Right lobe of liver (tissue), 6 donors: ENCODE data around the gene VAV2. TPM values are rescaled to one million over a fixed set of nuclear protein-coding genes. Genes with fewer than 3 reads are reported as not detected.

Experiments
- ATAC-seq, 4 donors: fragments of 200-7000 bp; cut with Tn5 transposase; one replicate each; pipeline ENCODE4 v1.9.1; 2020; ENCODE audit warnings: mild to moderate bottlenecking in 4 of 4, moderate library complexity in 4 of 4
- DNase-seq, 3 donors: peaks; one replicate each; pipeline ENCODE4 v3.0.0-alpha.2; 2020
- H3K27ac ChIP-seq, 3 donors: fragments of 200-600 bp; one replicate each; pipeline ENCODE4 v1.8.0; 2022
- H3K27me3 ChIP-seq, 2 donors: fragments of 200-600 bp; one replicate each; pipeline ENCODE4 v1.8.0; 2022
- H3K36me3 ChIP-seq, 4 donors: fragments of 200-600 bp; sonication (generic) in 1 of 4; one replicate each; pipeline versions ENCODE4 v1.5.1 to v1.8.0; 2017 to 2022; ENCODE audit warnings: control low read depth in 1 of 4
- H3K4me1 ChIP-seq, 4 donors: fragments of 200-600 bp; sonication (generic) in 1 of 4; one replicate each; pipeline versions ENCODE4 v1.5.1 to v1.8.0; 2017 to 2022; ENCODE audit warnings: control low read depth in 1 of 4
- H3K4me3 ChIP-seq, 3 donors: fragments of 200-600 bp; one replicate each; pipeline ENCODE4 v1.8.0; 2022
- H3K9me3 ChIP-seq, 4 donors: fragments of 200-600 bp; sonication (generic) in 1 of 4; one replicate each; pipeline versions ENCODE4 v1.5.1 to v1.8.0; 2017 to 2022; ENCODE audit warnings: control low read depth in 1 of 4
- CTCF ChIP-seq, 4 donors: fragments of 200-600 bp in 3 of 4; fragments of 450-650 bp in 1 of 4; IDR thresholded peaks; one replicate each; pipeline versions ENCODE4 v1.5.1 to v1.8.0; 2016 to 2022; ENCODE audit warnings: antibody characterized with exemption in 4 of 4, mild to moderate bottlenecking in 2 of 4
- POLR2A ChIP-seq: fragments of 450-650 bp; IDR thresholded peaks from one replicate; pipeline ENCODE4 v1.6.1; 2017; ENCODE audit warnings: antibody characterized with exemption, mild to moderate bottlenecking
- WGBS: methylation state at CpG from one replicate; pipeline ENCODE4 v1.1.6; 2018; ENCODE audit warnings: low coverage, low lambda C conversion rate; ENCODE audit not compliant: insufficient coverage; ENCODE audit errors: missing lambda C conversion rate; 5-methylcytosine and 5-hydroxymethylcytosine counted together
- intact Hi-C, 2 donors: fragments of 100-400 bp; cut with DNase I; formaldehyde crosslinking; loops; one replicate each; pipeline versions ENCODE4 v1.11.2 to v1.14.1; 2022
- total RNA-seq, 6 experiments: library from RNA; depleted of rRNA in 2 of 6; stranded (reverse); fragments of >200 nt in 2 of 6; fragmentation: NEBNext Ultra II Directional in 3 of 6; extraction: Animal tissue kit (Norgen Biotek cat#: 25700) in 3 of 6; gene quantifications; one replicate each; pipeline versions ENCODE4 v1.1.0 to v1.2.4, GENCODE V29; 2016 to 2023
- donor health status: DM: no; HTN: yes; CAD: no.
- donor health status: DM: no; HTN: no; CAD: no.
- donor health status: DM: no; HTN: no; CAD: no.
- donor health status: DM: no; HTN: yes; CAD: no.
- donor health status: DM: no; HTN: yes; CAD: no.

VAV2 gene
- total RNA-seq, 6 experiments from 2014 or later: 30.1 to 44.3 (median 34.9) TPM

GRCh38 chr9:133877967-133878366 is 114.2 kb downstream of the VAV2 start:
- peaks cover 0 to 61% (median 34%) of the 10 kb centered on the region in 4 donors for H3K4me1 ChIP-seq
- H3K27ac ChIP-seq: peak overlapping the region in 2 of 3 donors; percentile 15 to 49
- no peaks in the 10 kb centered on the region for H3K27me3 ChIP-seq
- WGBS: 3% methylated on average over 6 of the region's 17 CpGs
- no peaks in the 10 kb centered on the region for H3K36me3 ChIP-seq
- no peaks in the 10 kb centered on the region for H3K9me3 ChIP-seq
- DNase-seq: no peak
- intact Hi-C loops: no loop called here
- no peak for TF ChIP-seq POLR2A
- no peak for TF ChIP-seq CTCF (IDR thresholded peaks at IDR 0.05)
- ATAC-seq: no peak
- H3K4me3 ChIP-seq: no peak overlapping the region

GRCh38 chr9:133877327-133877726 is 114.8 kb downstream of the VAV2 start:
- Histone ChIP-seq H3K4me3 (no peak overlapping the region), H3K4me1 (peaks cover 0 to 55% (median 31%) of the 10 kb centered on the region in 4 donors), H3K9me3 (no peaks in the 10 kb centered on the region), H3K36me3 (no peaks in the 10 kb centered on the region), H3K27ac (peak overlapping the region in 2 of 3 donors; percentile 15 to 49), H3K27me3 (no peaks in the 10 kb centered on the region)
- WGBS: 60% methylated on average over 1 of the region's 5 CpGs
- TF ChIP-seq POLR2A: no peak
- no peak for TF ChIP-seq CTCF (IDR thresholded peaks at IDR 0.05)
- intact Hi-C loops: no loop called here
- ATAC-seq (peak in 1 of 4 donors; percentile 3), DNase-seq (no peak)

GRCh38 chr9:133876836-133877235 is 115.3 kb downstream of the VAV2 start:
- no peaks in the 10 kb centered on the region for H3K27me3 ChIP-seq
- no peaks in the 10 kb centered on the region for H3K36me3 ChIP-seq
- TF ChIP-seq POLR2A: no peak
- no peak for TF ChIP-seq CTCF (IDR thresholded peaks at IDR 0.05)
- intact Hi-C loops: no loop called here
- 63% methylated on average over 3 of the region's 13 CpGs for WGBS
- H3K27ac ChIP-seq: peak overlapping the region in 1 of 3 donors; percentile 49
- ATAC-seq: no peak
- H3K4me3 ChIP-seq: no peak overlapping the region
- peaks cover 0 to 50% (median 29%) of the 10 kb centered on the region in 4 donors for H3K4me1 ChIP-seq
- no peaks in the 10 kb centered on the region for H3K9me3 ChIP-seq
- no peak for DNase-seq

GRCh38 chr9:133876144-133876543 is 116.0 kb downstream of the VAV2 start:
- intact Hi-C loops: no loop called here
- TF ChIP-seq CTCF (IDR thresholded peaks at IDR 0.05) (no peak), POLR2A (no peak)
- H3K4me1 ChIP-seq: peaks cover 0 to 44% (median 25%) of the 10 kb centered on the region in 4 donors
- H3K27ac ChIP-seq: no peak overlapping the region
- 100% methylated on average over 1 of the region's 11 CpGs for WGBS
- H3K9me3 ChIP-seq: no peaks in the 10 kb centered on the region
- no peak for DNase-seq
- H3K36me3 ChIP-seq: no peaks in the 10 kb centered on the region
- no peak for ATAC-seq
- no peak overlapping the region for H3K4me3 ChIP-seq
- H3K27me3 ChIP-seq: no peaks in the 10 kb centered on the region

GRCh38 chr9:133875131-133875530 is 117.0 kb downstream of the VAV2 start:
- Histone ChIP-seq H3K27me3 (no peaks in the 10 kb centered on the region), H3K4me3 (no peak overlapping the region), H3K4me1 (peaks cover 0 to 37% (median 16%) of the 10 kb centered on the region in 4 donors), H3K9me3 (no peaks in the 10 kb centered on the region), H3K36me3 (no peaks in the 10 kb centered on the region), H3K27ac (no peak overlapping the region)
- TF ChIP-seq CTCF (IDR thresholded peaks at IDR 0.05) (no peak), POLR2A (no peak)
- WGBS: 58% methylated on average over 9 of the region's 11 CpGs
- intact Hi-C loops: no loop called here
- ATAC-seq (peak in 2 of 4 donors; percentile 3 to 5), DNase-seq (no peak)
